HepG2 (cell line): ENCODE data around the gene ASH1L. TPM values are rescaled to one million over a fixed set of nuclear protein-coding genes. Genes with fewer than 3 reads are reported as not detected.
A peak's percentile ranks its signal among the peaks of the same experiment; 100 is the strongest.

Source experiments
- CEBPZ ChIP-seq: IDR thresholded peaks from 2 replicates; pipeline ENCODE4 v1.6.1; 2012; ENCODE audit warnings: low read length, improper control_type of control experiment
- CENPT ChIP-seq: sonication (generic); formaldehyde crosslinking; IDR thresholded peaks from 2 replicates; pipeline ENCODE4 v1.8.0; 2022; ENCODE audit warnings: low read depth, mild to moderate bottlenecking, moderate library complexity, missing genetic modification reagents
- FOXK2 ChIP-seq: fragments of 450-650 bp; IDR thresholded peaks from 2 replicates; pipeline ENCODE4 v1.6.1; 2016
- FOXP4 ChIP-seq: sonication (generic); formaldehyde crosslinking; IDR thresholded peaks from 2 replicates; pipeline ENCODE4 v1.4.0; 2020; ENCODE audit warnings: missing genetic modification reagents
- GTF3A ChIP-seq: sonication (generic); formaldehyde crosslinking; conservative IDR thresholded peaks from 2 replicates; pipeline ENCODE4 v1.4.0; 2020; ENCODE audit warnings: mild to moderate bottlenecking, missing genetic modification reagents
- HNF1B ChIP-seq: sonication (generic); formaldehyde crosslinking; IDR thresholded peaks from 2 replicates; pipeline ENCODE4 v1.5.1; 2020; ENCODE audit warnings: mild to moderate bottlenecking, moderate library complexity, missing genetic modification reagents
- KAT8 ChIP-seq: IDR thresholded peaks from 2 replicates; pipeline ENCODE4 v1.6.1; 2016; ENCODE audit warnings: missing genetic modification reagents, missing compliant biosample characterization
- MIER2 ChIP-seq: IDR thresholded peaks from 2 replicates; pipeline ENCODE4 v1.6.1; 2016; ENCODE audit warnings: missing biosample characterization, missing genetic modification reagents
- MIXL1 ChIP-seq: IDR thresholded peaks from 2 replicates; pipeline ENCODE4 v1.6.1; 2016
- NR3C1 ChIP-seq: sonication (generic); formaldehyde crosslinking; IDR thresholded peaks from 2 replicates; pipeline ENCODE4 v1.4.0; 2020; ENCODE audit warnings: missing genetic modification reagents
- PLSCR1 ChIP-seq: sonication (generic); formaldehyde crosslinking; IDR thresholded peaks from 2 replicates; pipeline ENCODE4 v1.5.0; 2020; ENCODE audit warnings: missing genetic modification reagents, mild to moderate bottlenecking, borderline replicate concordance
- REPIN1 ChIP-seq: sonication (generic); formaldehyde crosslinking; IDR thresholded peaks from 2 replicates; pipeline ENCODE4 v1.8.0; 2022; ENCODE audit warnings: missing genetic modification reagents, low read depth, mild to moderate bottlenecking, borderline replicate concordance
- RFXAP ChIP-seq: sonication (generic); formaldehyde crosslinking; IDR thresholded peaks from 2 replicates; pipeline ENCODE4 v1.4.0; 2020; ENCODE audit warnings: missing genetic modification reagents, borderline replicate concordance
- THAP7 ChIP-seq: sonication (generic); formaldehyde crosslinking; IDR thresholded peaks from 2 replicates; pipeline ENCODE4 v1.8.1; 2023; ENCODE audit warnings: mild to moderate bottlenecking, missing genetic modification reagents
- ZBTB21 ChIP-seq: sonication (generic); formaldehyde crosslinking; IDR thresholded peaks from 2 replicates; pipeline ENCODE4 v1.4.0; 2020; ENCODE audit warnings: missing genetic modification reagents
- ZBTB42 ChIP-seq: sonication (generic); formaldehyde crosslinking; IDR thresholded peaks from 2 replicates; pipeline ENCODE4 v1.5.0; 2020; ENCODE audit warnings: mild to moderate bottlenecking, missing genetic modification reagents
- ZIK1 ChIP-seq: sonication (generic); formaldehyde crosslinking; IDR thresholded peaks from 2 replicates; pipeline ENCODE4 v1.5.0; 2020; ENCODE audit warnings: mild to moderate bottlenecking, low read depth, missing genetic modification reagents, borderline replicate concordance
- ZNF10 ChIP-seq: sonication (generic); formaldehyde crosslinking; IDR thresholded peaks from 2 replicates; pipeline ENCODE4 v1.4.0; 2020; ENCODE audit warnings: mild to moderate bottlenecking, low read depth, missing genetic modification reagents, borderline replicate concordance
- ZNF225 ChIP-seq: sonication (generic); formaldehyde crosslinking; IDR thresholded peaks from 2 replicates; pipeline ENCODE4 v1.4.0; 2020; ENCODE audit warnings: mild to moderate bottlenecking, missing genetic modification reagents
- ZNF230 ChIP-seq: sonication (generic); formaldehyde crosslinking; IDR thresholded peaks from 2 replicates; pipeline ENCODE4 v1.4.0; 2020; ENCODE audit warnings: mild to moderate bottlenecking, missing genetic modification reagents
- ZNF343 ChIP-seq: sonication (generic); formaldehyde crosslinking; IDR thresholded peaks from 2 replicates; pipeline ENCODE4 v1.4.0; 2020; ENCODE audit warnings: mild to moderate bottlenecking, missing genetic modification reagents
- ZNF737 ChIP-seq: sonication (generic); formaldehyde crosslinking; IDR thresholded peaks from 2 replicates; pipeline ENCODE4 v1.5.0; 2020; ENCODE audit warnings: missing genetic modification reagents, mild to moderate bottlenecking, borderline replicate concordance
- ZNF792 ChIP-seq: IDR thresholded peaks from 2 replicates; pipeline ENCODE4 v1.6.1; 2016
- polyA plus RNA-seq, 8 experiments: library from polyadenylated mRNA; depleted of rRNA in 3 of 8; stranded (reverse) in 7 of 8; unstranded in 1 of 8; fragments of >200 nt; fragmentation: Illumina TruSeq in 4 of 8; extraction: Trizol in 4 of 8; gene quantifications; 2 replicates each; pipeline versions ENCODE4 v1.2.1 to v1.2.3, GENCODE V29; 2011 to 2016; ENCODE audit warnings: low read depth in 4 of 8, missing spikeins in 1 of 8, mixed read lengths in 1 of 8; ENCODE audit not compliant: insufficient read depth in 1 of 8
- total RNA-seq, 5 experiments: library from RNA; depleted of rRNA; stranded (reverse); fragments of >200 nt; fragmentation: Illumina TruSeq; extraction: Trizol; gene quantifications; 2 replicates each; pipeline ENCODE4 v1.2.3, GENCODE V29; 2016; ENCODE audit warnings: low read depth in 1 of 5

ASH1L gene
- total and polyA plus RNA-seq, 2 of the 13 experiments (the other 11 are each of a cell fraction or from before 2014, with no cell fraction given): 10.2 to 15.3 TPM

GRCh38 chr1:155609515-155610256, 47.1 kb upstream of the ASH1L start, which contains the start of gene MSTO1 (continued):
- TF ChIP-seq GTF3A (CRISPR knock-in tag) (no peak), FOXP4 (CRISPR knock-in tag) (no peak), MIXL1 (no peak), ZNF792 (CRISPR knock-in tag) (no peak), ZNF225 (CRISPR knock-in tag) (no peak), CENPT (CRISPR knock-in tag) (no peak), REPIN1 (CRISPR knock-in tag) (no peak), ZNF737 (CRISPR knock-in tag) (no peak), PLSCR1 (CRISPR knock-in tag) (no peak), ZBTB42 (CRISPR knock-in tag) (no peak), HNF1B (CRISPR knock-in tag) (peak; percentile 60; the same call in 1 of the 2 replicates), ZBTB21 (CRISPR knock-in tag) (no peak), CEBPZ (no peak), ZNF10 (no peak), ZIK1 (CRISPR knock-in tag) (no peak), RFXAP (CRISPR knock-in tag) (0 out of 2 replicates have a peak, but pooled peaks have one; percentile 25), FOXK2 (no peak), ZNF230 (no peak), MIER2 (CRISPR knock-in tag) (no peak), NR3C1 (CRISPR knock-in tag) (no peak), ZNF343 (no peak), THAP7 (CRISPR knock-in tag) (no peak), KAT8 (CRISPR knock-in tag) (peak; percentile 87)
